Stimulated activated CD8-positive, alpha-beta memory T cell treated with anti-CD3 and anti-CD28 coated beads, Interleukin-15, amount 100 ng/mL, for 4 hours (primary cell): ENCODE results near the gene SMYD3.
"Not testable (repeated sequence)": the region's sequence is repeated elsewhere in the genome, so short reads cannot be mapped to it uniquely, and the experiment has no call there.

ENCODE experiments used
- DNase-seq, 2 donors: peaks; one replicate each; pipeline ENCODE4 v3.0.0-alpha.2; 2020; ENCODE audit warnings: low read depth in 2 of 2

The SMYD3 gene

GRCh38 chr1:245990315-245991022 lies 516.6 kb downstream of the SMYD3 start:
- no peak for DNase-seq

GRCh38 chr1:245988393-245989078 lies 518.5 kb downstream of the SMYD3 start:
- DNase-seq = no peak

- DNase-seq = no peak
Observed at GRCh38 chr1:245987997-245988392, 519.1 kb downstream of the SMYD3 start.

- no peak for DNase-seq
Observed at GRCh38 chr1:245987577-245987976, 519.5 kb downstream of the SMYD3 start.

- no peak for DNase-seq
Observed at GRCh38 chr1:245987219-245987545, 519.9 kb downstream of the SMYD3 start.

- DNase-seq = no peak
Observed at GRCh38 chr1:245986404-245987218, 520.5 kb downstream of the SMYD3 start.

- DNase-seq = no peak
Observed at GRCh38 chr1:245984390-245985155, 522.5 kb downstream of the SMYD3 start.

- no peak for DNase-seq
Observed at GRCh38 chr1:245983294-245983967, 523.6 kb downstream of the SMYD3 start.

GRCh38 chr1:245979589-245979988 lies 527.5 kb downstream of the SMYD3 start:
- no peak for DNase-seq

GRCh38 chr1:245978915-245979314 lies 528.2 kb downstream of the SMYD3 start:
- no peak for DNase-seq

GRCh38 chr1:245972476-245972875 lies 534.6 kb downstream of the SMYD3 start:
- no peak for DNase-seq

- no peak for DNase-seq
Observed at GRCh38 chr1:245971711-245972085, 535.4 kb downstream of the SMYD3 start.

- not testable (repeated sequence) for DNase-seq
Observed at GRCh38 chr1:245971076-245971710, 535.9 kb downstream of the SMYD3 start.

GRCh38 chr1:245969283-245969682 lies 537.8 kb downstream of the SMYD3 start:
- no peak for DNase-seq

- no peak for DNase-seq
Observed at GRCh38 chr1:245968775-245969174, 538.3 kb downstream of the SMYD3 start.

GRCh38 chr1:245965398-245965797 lies 541.7 kb downstream of the SMYD3 start:
- DNase-seq = no peak

GRCh38 chr1:245963649-245964048 lies 543.4 kb downstream of the SMYD3 start:
- no peak for DNase-seq

- DNase-seq = no peak
Observed at GRCh38 chr1:245962453-245962852, 544.6 kb downstream of the SMYD3 start.

GRCh38 chr1:245961137-245961540 lies 545.9 kb downstream of the SMYD3 start:
- DNase-seq = no peak

- no peak for DNase-seq
Observed at GRCh38 chr1:245960171-245960570, 546.9 kb downstream of the SMYD3 start.

- DNase-seq = no peak
Observed at GRCh38 chr1:245958016-245958415, 549.1 kb downstream of the SMYD3 start.
